HG03175 (cell line): ENCODE data around the gene MIA3.

ENCODE experiments used
- ATAC-seq: cut with Tn5 transposase; IDR thresholded peaks from one replicate; pipeline ENCODE4 v1.9.1; 2021; ENCODE audit warnings: mild to moderate bottlenecking, moderate library complexity; ENCODE audit not compliant: unreplicated experiment

The MIA3 gene

GRCh38 chr1:222716393-222716792, 98.5 kb downstream of the MIA3 start:
- ATAC-seq: no peak
